GM12878 (cell line): ENCODE data around the gene GLS. TPM values are rescaled to one million over a fixed set of nuclear protein-coding genes. Genes with fewer than 3 reads are reported as not detected.

Experiments
- CBFB ChIP-seq: IDR thresholded peaks from 2 replicates; pipeline ENCODE4 v1.6.1; 2016; ENCODE audit warnings: antibody characterized with exemption, low read depth
- CEBPZ ChIP-seq: fragments of 150-350 bp; IDR thresholded peaks from 2 replicates; pipeline ENCODE4 v1.6.1; 2016; ENCODE audit warnings: low read depth, low read length
- EP300 ChIP-seq, 2 experiments: fragments of 150-350 bp in 1 of 2; IDR thresholded peaks; 2 replicates each; pipeline ENCODE4 v1.6.1; 2011 to 2012; ENCODE audit warnings: low read depth in 2 of 2, low read length in 2 of 2, borderline replicate concordance in 1 of 2, improper control_type of control experiment in 1 of 2, inconsistent platforms in 1 of 2; ENCODE audit not compliant: control insufficient read depth in 1 of 2
- ESRRA ChIP-seq: IDR thresholded peaks from 2 replicates; pipeline ENCODE4 v1.6.1; 2012; ENCODE audit warnings: mild to moderate bottlenecking, low read length, improper control_type of control experiment
- HDAC6 ChIP-seq: fragments of 200-600 bp; sonication (generic); IDR thresholded peaks from one replicate; pipeline ENCODE4 v1.8.0; 2017; ENCODE audit warnings: antibody characterized with exemption; ENCODE audit not compliant: unreplicated experiment
- HDGF ChIP-seq: fragments of 450-650 bp; IDR thresholded peaks from 2 replicates; pipeline ENCODE4 v1.6.1; 2016; ENCODE audit warnings: antibody characterized with exemption
- KLF5 ChIP-seq: fragments of 450-650 bp; IDR thresholded peaks from 2 replicates; pipeline ENCODE4 v1.6.1; 2014; ENCODE audit warnings: mild to moderate bottlenecking; ENCODE audit not compliant: partially characterized antibody
- MTA2 ChIP-seq: fragments of 450-650 bp; IDR thresholded peaks from 2 replicates; pipeline ENCODE4 v1.6.1; 2016; ENCODE audit warnings: low read depth, mild to moderate bottlenecking, moderate library complexity
- MYC ChIP-seq: IDR thresholded peaks from 2 replicates; pipeline ENCODE4 v1.6.1; 2011; ENCODE audit warnings: mild to moderate bottlenecking, low read length, moderate library complexity, inconsistent platforms; ENCODE audit not compliant: insufficient read depth, insufficient replicate concordance, insufficient read length, severe bottlenecking
- NFIC ChIP-seq: IDR thresholded peaks from 2 replicates; pipeline ENCODE4 v1.6.1; 2012; ENCODE audit warnings: low read depth, mild to moderate bottlenecking, inconsistent platforms, low read length, moderate library complexity
- NR2C1 ChIP-seq: fragments of 450-650 bp; IDR thresholded peaks from 2 replicates; pipeline ENCODE4 v1.6.1; 2017; ENCODE audit warnings: antibody characterized with exemption, mild to moderate bottlenecking, moderate library complexity
- RAD21 ChIP-seq: IDR thresholded peaks from 2 replicates; pipeline ENCODE4 v1.6.1; 2011; ENCODE audit warnings: mild to moderate bottlenecking, low read depth, low read length, moderate library complexity; ENCODE audit not compliant: insufficient read depth
- STAT3 ChIP-seq: IDR thresholded peaks from 2 replicates; pipeline ENCODE4 v1.6.1; 2011; ENCODE audit warnings: low read depth, low read length, improper control_type of control experiment
- TARDBP ChIP-seq: IDR thresholded peaks from 2 replicates; pipeline ENCODE4 v1.6.1; 2016; ENCODE audit warnings: borderline replicate concordance
- TCF12 ChIP-seq: IDR thresholded peaks from 2 replicates; pipeline ENCODE4 v1.6.1; 2011; ENCODE audit warnings: low read depth, mild to moderate bottlenecking, low read length
- ZBTB4 ChIP-seq: fragments of 450-650 bp; formaldehyde crosslinking; IDR thresholded peaks from 2 replicates; pipeline ENCODE4 v1.4.0; 2022; ENCODE audit warnings: mild to moderate bottlenecking, moderate library complexity
- polyA plus RNA-seq, 11 experiments: library from polyadenylated mRNA; depleted of rRNA in 4 of 11; unstranded in 6 of 11; stranded (reverse) in 5 of 11; fragments of >200 nt; fragmentation: Nextera tagmentation in 4 of 11; fragmentation: Illumina TruSeq in 1 of 11; extraction: Ambion mirVana in 4 of 11; extraction: Trizol in 1 of 11; gene quantifications; 1 replicate in 1 of 11; 2 replicates in 10 of 11; pipeline versions ENCODE4 v1.2.1 to v1.2.3, GENCODE V29; 2011 to 2016; ENCODE audit warnings: inconsistent platforms in 2 of 11, missing spikeins in 2 of 11, low read depth in 1 of 11
- total RNA-seq, 4 experiments: library from RNA; depleted of rRNA in 3 of 4; stranded (reverse); fragments of >200 nt in 3 of 4; fragmentation: Illumina TruSeq in 1 of 4; extraction: Trizol in 1 of 4; gene quantifications; 2 replicates each; pipeline versions ENCODE4 v1.2.1 to v1.2.3, GENCODE V29; 2013 to 2021
- TF ChIP-seq, protein P1 (sequence below): fragments of 450-650 bp; IDR thresholded peaks from 2 replicates; pipeline ENCODE4 v1.6.1; 2014; ENCODE audit warnings: mild to moderate bottlenecking
- TF ChIP-seq, protein P2 (sequence below): IDR thresholded peaks from 2 replicates; pipeline ENCODE4 v1.6.1; 2012; ENCODE audit warnings: low read depth, low read length, improper control_type of control experiment
- TF ChIP-seq, protein P3 (sequence below): fragments of 450-650 bp; IDR thresholded peaks from 2 replicates; pipeline ENCODE4 v1.6.1; 2017; ENCODE audit warnings: mild to moderate bottlenecking, low read depth, inconsistent platforms; ENCODE audit not compliant: poor library complexity, severe bottlenecking

Gene GLS
- total and polyA plus RNA-seq, 10 of the 15 experiments (the other 5 are each of a cell fraction or from before 2014, with no cell fraction given) = 15.7 to 145 (median 70.8) TPM

GRCh38 chr2:191013932-191014652 lies 133.5 kb downstream of the GLS start, which contains the start of gene STAT1 (continued):
- TF ChIP-seq, protein P1, sequence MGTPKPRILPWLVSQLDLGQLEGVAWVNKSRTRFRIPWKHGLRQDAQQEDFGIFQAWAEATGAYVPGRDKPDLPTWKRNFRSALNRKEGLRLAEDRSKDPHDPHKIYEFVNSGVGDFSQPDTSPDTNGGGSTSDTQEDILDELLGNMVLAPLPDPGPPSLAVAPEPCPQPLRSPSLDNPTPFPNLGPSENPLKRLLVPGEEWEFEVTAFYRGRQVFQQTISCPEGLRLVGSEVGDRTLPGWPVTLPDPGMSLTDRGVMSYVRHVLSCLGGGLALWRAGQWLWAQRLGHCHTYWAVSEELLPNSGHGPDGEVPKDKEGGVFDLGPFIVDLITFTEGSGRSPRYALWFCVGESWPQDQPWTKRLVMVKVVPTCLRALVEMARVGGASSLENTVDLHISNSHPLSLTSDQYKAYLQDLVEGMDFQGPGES = peak; percentile 51; the same call in 1 of the 2 replicates
- TF ChIP-seq NR2C1 = 0 out of 2 replicates have a peak, but pooled peaks have one; percentile 37
- TF ChIP-seq CEBPZ = no peak
- peak; percentile 75 to 100 for TF ChIP-seq EP300 (IDR thresholded peaks at IDR 0.05; ENCODE audit: borderline replicate concordance in 1 of 2, control insufficient read depth in 1 of 2, low read depth in 2 of 2, low read length in 2 of 2)
- TF ChIP-seq TCF12 = peak; percentile 91
- TF ChIP-seq, protein P2, sequence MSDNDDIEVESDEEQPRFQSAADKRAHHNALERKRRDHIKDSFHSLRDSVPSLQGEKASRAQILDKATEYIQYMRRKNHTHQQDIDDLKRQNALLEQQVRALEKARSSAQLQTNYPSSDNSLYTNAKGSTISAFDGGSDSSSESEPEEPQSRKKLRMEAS = peak; percentile 93
- TF ChIP-seq CBFB = peak; percentile 89
- peak; percentile 8; the same call in 1 of the 2 replicates for TF ChIP-seq RAD21
- TF ChIP-seq ZBTB4 (CRISPR knock-in tag) = peak; percentile 37; the same call in 1 of the 2 replicates
- TF ChIP-seq ESRRA = 0 out of 2 replicates have a peak, but pooled peaks have one; percentile 22
- TF ChIP-seq STAT3 = no peak
- peak; percentile 35; the same call in 1 of the 2 replicates for TF ChIP-seq MTA2
- peak; percentile 86 for TF ChIP-seq TARDBP
- no peak for TF ChIP-seq MYC
- TF ChIP-seq, protein P3, sequence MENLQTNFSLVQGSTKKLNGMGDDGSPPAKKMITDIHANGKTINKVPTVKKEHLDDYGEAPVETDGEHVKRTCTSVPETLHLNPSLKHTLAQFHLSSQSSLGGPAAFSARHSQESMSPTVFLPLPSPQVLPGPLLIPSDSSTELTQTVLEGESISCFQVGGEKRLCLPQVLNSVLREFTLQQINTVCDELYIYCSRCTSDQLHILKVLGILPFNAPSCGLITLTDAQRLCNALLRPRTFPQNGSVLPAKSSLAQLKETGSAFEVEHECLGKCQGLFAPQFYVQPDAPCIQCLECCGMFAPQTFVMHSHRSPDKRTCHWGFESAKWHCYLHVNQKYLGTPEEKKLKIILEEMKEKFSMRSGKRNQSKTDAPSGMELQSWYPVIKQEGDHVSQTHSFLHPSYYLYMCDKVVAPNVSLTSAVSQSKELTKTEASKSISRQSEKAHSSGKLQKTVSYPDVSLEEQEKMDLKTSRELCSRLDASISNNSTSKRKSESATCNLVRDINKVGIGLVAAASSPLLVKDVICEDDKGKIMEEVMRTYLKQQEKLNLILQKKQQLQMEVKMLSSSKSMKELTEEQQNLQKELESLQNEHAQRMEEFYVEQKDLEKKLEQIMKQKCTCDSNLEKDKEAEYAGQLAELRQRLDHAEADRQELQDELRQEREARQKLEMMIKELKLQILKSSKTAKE = peak; percentile 36
- TF ChIP-seq NFIC = peak; percentile 73; the same call in 1 of the 2 replicates
- TF ChIP-seq KLF5 = peak; percentile 90
- TF ChIP-seq HDAC6 = peak; percentile 79
- TF ChIP-seq HDGF = peak; percentile 50; the same call in 1 of the 2 replicates
